ENCODE measurements around the gene CD74.

CD74 gene

DNA sequence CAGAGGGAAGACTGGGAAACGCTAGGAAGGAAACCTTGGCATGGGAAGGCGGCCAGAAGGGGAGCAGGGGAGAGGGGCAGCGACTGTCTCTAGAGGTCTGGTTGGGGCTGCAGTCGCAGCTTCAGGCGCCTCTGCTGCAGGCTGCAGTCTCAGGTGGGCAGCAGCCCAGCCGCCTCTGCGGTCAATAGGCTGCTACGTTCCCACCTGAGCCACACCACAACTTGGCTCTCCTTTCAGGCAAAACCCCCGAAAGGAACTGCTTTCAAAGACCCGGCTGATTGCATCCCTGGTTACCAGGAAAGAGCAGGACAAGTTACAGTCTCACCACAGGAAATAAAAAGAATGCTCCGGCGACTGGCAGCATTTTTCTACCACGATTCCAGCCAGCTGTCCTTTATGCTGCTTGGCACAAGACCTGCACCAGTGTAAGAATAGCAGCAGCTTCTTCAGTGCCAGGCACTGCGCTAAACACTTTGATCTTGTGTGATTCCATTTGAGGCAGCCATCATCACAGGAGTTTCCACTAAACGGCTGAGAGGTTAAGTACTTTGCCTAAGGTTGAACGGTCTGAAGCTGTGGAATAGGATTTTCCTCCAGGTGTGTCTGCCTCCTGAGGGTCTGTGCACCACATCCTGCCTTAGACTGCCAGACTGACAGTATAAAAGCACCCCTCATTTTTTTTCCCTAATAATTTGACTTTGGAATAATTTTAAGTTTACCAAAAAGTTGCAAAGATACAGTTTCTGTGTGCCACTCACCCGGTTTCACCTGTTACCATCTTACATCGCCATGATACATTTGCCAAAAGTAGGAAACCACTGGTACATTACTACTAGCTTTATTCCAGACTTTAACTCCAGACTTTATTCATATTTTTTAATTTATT, 29.3 kb upstream of the CD74 start:
- no peak overlapping the region for H3K4me3 ChIP-seq (ENCODE audit: low read depth, low read length)
- TF ChIP-seq, protein P1, sequence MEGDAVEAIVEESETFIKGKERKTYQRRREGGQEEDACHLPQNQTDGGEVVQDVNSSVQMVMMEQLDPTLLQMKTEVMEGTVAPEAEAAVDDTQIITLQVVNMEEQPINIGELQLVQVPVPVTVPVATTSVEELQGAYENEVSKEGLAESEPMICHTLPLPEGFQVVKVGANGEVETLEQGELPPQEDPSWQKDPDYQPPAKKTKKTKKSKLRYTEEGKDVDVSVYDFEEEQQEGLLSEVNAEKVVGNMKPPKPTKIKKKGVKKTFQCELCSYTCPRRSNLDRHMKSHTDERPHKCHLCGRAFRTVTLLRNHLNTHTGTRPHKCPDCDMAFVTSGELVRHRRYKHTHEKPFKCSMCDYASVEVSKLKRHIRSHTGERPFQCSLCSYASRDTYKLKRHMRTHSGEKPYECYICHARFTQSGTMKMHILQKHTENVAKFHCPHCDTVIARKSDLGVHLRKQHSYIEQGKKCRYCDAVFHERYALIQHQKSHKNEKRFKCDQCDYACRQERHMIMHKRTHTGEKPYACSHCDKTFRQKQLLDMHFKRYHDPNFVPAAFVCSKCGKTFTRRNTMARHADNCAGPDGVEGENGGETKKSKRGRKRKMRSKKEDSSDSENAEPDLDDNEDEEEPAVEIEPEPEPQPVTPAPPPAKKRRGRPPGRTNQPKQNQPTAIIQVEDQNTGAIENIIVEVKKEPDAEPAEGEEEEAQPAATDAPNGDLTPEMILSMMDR (IDR thresholded peaks at IDR 0.05; ENCODE audit: borderline replicate concordance, insufficient read depth, low read depth, low read length): no peak

DNA sequence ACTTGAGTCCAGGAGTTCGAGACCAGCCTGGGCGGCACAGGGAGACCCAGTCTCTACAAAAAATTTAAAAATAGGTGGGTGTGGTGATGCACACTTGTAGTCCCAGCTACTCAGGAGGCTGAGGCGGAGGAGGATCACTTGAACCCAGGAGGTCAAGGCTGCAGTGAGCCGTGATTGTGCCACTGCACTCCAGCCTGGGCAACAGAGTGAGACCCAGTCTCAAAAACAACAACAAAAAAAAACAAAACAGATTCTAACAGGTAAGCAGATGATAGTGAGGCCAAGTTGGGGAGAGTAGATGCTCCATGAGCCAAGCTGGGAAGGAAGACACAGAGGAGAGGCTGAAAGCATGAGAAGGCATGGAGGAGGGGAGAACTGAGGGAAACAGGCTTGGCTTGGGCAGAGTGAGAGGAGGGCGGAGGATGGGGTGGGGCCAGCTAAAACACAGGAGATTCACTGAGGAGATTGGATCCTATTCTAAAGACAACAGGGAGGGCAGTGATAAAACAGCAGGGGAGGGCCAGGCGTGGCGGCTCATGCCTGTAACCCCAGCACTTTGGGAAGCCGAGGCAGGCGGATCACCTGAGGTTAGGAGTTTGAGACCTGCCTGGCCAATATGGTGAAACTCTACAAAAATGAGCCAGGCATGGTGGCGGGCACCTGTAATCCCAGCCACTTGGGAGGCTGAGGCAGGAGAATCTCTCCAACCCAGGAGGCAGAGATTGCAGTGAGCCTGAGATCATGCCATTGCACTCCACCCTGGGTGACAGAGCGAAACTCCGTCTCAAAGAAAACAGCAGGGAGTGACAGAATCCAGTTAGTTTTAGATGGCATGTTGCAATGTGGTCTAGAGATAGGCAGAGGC, 28.5 kb upstream of the CD74 start:
- TF ChIP-seq, protein P1 (IDR thresholded peaks at IDR 0.05; ENCODE audit: borderline replicate concordance, insufficient read depth, low read depth, low read length): no peak
- H3K4me3 ChIP-seq (ENCODE audit: low read depth, low read length): no peak overlapping the region

DNA sequence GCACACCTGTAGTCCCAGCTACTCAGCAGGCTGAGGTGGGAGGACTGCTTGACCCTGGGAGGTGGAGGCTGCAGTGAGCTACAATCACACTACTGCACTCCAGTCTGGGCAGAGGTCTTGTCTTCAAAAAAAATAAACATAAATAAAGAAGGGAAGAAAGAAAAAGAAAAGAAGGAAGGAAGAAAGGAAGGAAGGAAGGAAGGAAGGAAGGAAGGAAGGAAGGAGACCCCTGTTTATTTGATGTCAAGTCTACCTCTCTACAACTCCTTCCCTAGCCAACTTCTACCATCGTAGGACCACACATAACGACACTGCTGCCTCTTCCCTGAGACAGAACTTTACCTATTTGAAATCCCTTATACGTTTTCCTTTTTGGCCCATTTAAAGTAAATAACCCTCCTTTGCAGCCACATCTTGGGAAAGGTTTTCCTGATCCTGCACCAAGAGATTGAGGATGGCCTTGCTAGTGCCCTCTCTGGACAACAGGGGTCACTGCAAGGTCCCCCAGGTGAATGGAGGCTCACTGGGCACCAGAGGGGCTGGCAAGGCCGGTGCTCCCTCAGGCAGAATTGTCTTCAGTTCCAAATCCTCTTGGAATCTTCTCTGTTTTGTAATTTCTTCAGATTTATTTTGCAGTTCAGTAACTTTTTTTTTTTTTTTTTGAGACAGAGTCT, 26.3 kb upstream of the CD74 start:
- no peak overlapping the region for H3K4me3 ChIP-seq (ENCODE audit: low read depth, low read length)
- TF ChIP-seq, protein P1 (IDR thresholded peaks at IDR 0.05; ENCODE audit: borderline replicate concordance, insufficient read depth, low read depth, low read length): peak; percentile 68; the same call in 1 of the 2 replicates

DNA sequence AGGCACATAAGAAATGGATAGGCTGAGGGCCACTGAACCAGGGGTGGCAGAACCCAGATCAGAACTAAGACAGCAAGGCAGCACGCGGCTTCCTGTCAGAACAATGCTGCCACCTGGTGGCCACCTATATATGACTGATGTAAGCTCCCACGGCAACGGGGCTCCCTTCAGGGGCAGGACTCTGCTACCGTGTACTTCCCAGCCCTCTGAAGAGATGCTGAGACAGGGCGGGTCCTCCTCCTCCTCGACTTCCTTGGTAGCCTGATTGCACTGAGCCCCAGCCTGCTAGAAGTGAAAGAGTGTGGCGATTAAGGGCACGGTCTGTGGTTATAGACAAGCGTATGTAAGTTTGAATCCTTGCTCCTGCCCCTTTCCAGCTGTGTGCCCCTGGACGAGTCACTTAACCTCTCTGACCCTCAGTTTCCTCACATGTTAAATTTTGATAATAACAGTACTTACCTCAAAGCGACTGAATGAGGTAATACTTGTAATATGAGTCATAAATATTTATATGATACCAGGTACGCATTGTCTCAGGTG, 23.5 kb upstream of the CD74 start:
- TF ChIP-seq, protein P1 (IDR thresholded peaks at IDR 0.05; ENCODE audit: borderline replicate concordance, insufficient read depth, low read depth, low read length): peak; percentile 72
- peak overlapping the region; percentile 28 for H3K4me3 ChIP-seq (ENCODE audit: low read depth, low read length)

DNA sequence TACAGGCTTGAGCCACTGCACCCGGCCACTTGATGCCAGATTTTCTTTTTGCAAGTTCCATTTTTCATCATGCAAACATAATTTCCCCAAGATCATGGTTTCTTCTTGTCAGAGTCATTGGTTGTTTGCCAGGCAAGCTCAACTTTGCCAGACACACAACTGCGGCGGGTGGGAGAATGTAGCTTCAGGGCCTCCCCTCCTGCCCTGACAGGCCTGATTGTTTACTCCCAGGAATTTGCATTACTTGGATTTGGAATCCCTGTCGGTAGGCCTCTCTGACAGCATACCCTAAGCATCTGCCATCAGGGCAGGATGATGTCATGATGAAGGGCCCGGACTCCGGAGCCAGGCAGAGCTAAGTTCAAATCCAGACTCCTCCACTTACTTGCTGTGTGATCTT, 21.8 kb upstream of the CD74 start:
- TF ChIP-seq, protein P1 (IDR thresholded peaks at IDR 0.05; ENCODE audit: borderline replicate concordance, insufficient read depth, low read depth, low read length): no peak
- no peak overlapping the region for H3K4me3 ChIP-seq (ENCODE audit: low read depth, low read length)

DNA sequence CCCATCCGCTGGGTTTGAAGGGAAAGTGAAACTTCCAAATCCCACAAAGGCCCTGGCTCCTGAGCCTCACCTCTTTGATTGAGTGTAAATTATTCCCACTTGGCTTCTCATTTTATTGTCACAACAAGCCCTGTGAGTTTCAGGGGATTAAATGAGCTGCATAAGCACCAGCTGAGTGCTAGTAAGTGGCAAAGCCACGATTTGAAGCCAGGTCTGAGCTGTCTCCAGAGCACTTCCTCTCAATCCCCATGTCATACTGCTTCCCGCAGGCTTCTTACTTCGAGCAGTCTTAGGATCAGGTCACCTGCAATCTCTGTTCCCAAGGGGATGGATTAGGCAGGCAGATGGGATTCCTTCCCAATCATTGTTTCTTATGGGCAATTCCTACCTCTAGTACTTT, 18.9 kb upstream of the CD74 start:
- H3K4me3 ChIP-seq (ENCODE audit: low read depth, low read length): no peak overlapping the region
- TF ChIP-seq, protein P1 (IDR thresholded peaks at IDR 0.05; ENCODE audit: borderline replicate concordance, insufficient read depth, low read depth, low read length): no peak

Measured in GM12875 (cell line).